C4-2B (cell line): ENCODE results near the gene TWF2.

ENCODE experiments used
- H3K27ac ChIP-seq: fragments of 450-650 bp; 2 replicates; pipeline ENCODE4 v1.5.1; 2017
- ZFX ChIP-seq: fragments of 450-650 bp; IDR thresholded peaks from 2 replicates; pipeline ENCODE4 v1.6.1; 2017
- TF ChIP-seq, protein P1 (sequence below): fragments of 450-650 bp; conservative IDR thresholded peaks from 2 replicates; pipeline ENCODE4 v1.5.1; 2017; ENCODE audit warnings: mild to moderate bottlenecking

TWF2 gene

DNA sequence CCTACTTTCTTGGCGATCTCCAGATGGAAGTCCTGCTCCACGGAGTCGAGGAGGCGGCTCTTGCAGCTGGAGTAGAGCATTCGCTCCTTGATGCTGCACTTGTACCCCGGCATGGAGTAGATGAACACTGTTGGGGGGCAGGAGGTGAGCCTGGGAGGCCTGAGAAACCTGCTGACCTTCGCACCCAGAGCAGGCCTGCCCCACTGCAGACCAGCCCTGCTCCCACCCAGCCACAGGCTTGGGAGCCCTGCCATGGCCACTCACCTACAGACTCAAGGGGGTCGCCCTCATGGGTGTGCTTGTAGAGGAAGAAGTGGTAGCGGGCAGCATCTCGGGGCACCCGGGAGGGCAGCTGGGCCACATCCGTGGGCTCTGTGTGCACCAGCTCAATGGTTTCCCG, 9.3 kb downstream of the TWF2 start:
- no peak overlapping the region for H3K27ac ChIP-seq
- no peak for TF ChIP-seq ZFX
- TF ChIP-seq, protein P1, sequence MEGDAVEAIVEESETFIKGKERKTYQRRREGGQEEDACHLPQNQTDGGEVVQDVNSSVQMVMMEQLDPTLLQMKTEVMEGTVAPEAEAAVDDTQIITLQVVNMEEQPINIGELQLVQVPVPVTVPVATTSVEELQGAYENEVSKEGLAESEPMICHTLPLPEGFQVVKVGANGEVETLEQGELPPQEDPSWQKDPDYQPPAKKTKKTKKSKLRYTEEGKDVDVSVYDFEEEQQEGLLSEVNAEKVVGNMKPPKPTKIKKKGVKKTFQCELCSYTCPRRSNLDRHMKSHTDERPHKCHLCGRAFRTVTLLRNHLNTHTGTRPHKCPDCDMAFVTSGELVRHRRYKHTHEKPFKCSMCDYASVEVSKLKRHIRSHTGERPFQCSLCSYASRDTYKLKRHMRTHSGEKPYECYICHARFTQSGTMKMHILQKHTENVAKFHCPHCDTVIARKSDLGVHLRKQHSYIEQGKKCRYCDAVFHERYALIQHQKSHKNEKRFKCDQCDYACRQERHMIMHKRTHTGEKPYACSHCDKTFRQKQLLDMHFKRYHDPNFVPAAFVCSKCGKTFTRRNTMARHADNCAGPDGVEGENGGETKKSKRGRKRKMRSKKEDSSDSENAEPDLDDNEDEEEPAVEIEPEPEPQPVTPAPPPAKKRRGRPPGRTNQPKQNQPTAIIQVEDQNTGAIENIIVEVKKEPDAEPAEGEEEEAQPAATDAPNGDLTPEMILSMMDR = no peak

DNA sequence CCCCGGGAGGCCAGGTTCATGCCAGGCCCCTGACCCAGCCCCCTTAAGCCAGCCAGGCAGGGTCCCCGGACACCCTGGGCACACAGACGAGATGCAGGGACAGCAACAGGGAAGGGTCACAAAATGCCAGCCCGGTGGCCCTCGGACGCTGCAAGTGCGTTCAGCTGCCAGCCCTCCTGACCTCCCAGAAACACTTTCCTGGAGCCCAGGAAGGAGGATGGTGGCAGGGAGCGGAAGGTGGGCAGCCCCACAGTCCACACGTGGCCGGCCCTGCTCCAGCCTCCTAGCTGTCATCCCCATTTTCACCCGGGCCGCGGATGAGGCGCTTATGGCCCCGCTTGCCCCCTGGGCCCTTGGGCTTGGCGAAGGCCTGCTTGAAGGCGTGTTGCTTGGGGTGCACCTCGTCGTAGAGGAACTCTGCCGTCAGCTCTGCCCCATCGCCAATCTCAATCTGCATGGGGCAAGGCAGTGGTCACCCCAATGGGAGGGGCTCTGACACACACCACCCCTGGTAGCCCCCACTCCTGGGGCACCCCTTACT, 10.1 kb downstream of the TWF2 start:
- H3K27ac ChIP-seq = no peak overlapping the region
- TF ChIP-seq, protein P1 = no peak
- TF ChIP-seq ZFX = no peak

DNA sequence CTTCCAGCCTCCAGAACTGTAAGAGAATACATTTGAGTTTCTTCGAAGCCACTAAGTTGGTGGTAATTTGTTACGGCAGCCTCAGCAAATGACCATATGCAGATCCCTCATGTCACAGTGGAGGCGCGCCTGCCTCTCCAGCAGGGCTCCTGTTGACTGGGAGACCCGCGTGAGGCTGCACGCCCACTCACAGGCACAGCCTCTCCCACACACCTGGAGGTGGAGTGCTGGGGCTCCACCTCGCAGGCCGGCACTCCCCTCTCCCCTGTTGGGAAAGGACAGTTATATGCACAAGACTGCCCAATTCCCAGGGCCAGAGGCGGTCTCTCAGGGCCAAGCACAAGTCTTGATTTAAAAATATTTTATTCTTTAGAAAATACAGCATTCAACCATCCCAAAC, 10.7 kb downstream of the TWF2 start:
- H3K27ac ChIP-seq = no peak overlapping the region
- TF ChIP-seq, protein P1 = no peak
- TF ChIP-seq ZFX = no peak

DNA sequence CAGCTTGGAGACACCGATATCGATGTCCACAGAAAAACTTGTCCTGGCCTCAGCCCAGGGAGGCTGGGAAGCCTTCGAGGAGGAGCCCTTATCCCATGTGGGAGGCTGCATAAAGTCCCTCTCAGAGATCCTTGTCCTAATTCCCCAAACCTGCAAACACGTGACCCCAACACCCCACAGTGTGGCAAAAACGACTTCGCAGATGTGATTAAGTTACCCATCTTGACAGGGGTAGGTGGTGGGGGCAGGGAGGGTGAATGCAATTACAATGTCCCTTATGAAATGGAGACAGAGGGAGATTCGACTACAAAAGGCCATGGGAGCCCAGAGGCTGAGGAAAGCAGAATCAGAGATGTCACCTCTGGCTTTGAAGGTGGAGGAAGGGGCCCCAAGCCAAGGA, 11.2 kb downstream of the TWF2 start:
- no peak for TF ChIP-seq ZFX
- TF ChIP-seq, protein P1 = no peak
- no peak overlapping the region for H3K27ac ChIP-seq

DNA sequence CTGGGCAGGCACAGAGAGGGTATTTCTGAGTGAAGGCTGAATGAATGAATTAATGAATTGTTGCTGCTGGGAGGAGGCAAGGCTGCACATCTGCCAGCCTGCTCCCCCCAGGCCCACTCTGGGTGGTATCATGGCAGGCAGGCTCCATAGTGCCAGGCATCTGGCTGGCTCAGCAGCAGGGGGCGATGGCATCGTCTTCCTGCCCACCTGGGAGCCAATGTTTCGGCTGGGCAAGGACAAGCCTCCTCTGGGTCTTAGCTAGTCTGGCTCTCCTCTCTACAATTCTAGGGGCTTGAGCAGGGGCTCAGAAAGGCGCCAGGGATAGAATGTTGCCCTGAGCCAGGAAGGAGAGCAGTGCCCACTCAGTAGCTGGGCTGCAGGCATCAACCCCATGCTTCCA, 11.8 kb downstream of the TWF2 start:
- no peak for TF ChIP-seq ZFX
- TF ChIP-seq, protein P1 = no peak
- no peak overlapping the region for H3K27ac ChIP-seq

DNA sequence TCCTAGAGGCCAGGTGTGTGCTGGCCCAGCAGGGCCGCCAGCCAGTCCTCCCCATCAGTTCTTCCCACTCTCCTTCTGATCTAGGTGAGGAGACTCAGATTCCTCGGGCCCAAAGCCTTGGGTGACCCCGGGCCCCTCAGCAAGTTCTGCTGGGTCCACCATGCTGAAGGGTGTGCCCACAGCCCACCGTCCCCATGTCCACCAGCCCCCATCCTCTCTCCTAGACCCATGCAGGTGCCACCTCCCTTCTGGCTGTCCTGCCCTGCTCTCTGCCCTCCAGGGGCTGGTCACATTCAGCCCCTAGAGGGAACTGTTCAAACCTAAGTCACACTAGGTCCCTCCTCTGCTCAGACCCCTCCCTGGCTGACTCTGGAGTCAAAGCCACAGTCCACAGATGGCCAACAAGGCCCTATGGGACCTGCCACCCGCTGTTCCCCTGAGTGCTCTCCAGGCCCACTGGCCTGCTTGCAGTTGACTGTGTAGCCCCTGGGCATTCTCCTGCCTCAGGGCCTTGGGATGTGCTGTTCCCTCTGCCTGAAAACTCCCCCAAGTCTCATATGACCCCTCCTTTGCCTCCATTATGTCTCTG, 12.6 kb downstream of the TWF2 start:
- no peak for TF ChIP-seq ZFX
- TF ChIP-seq, protein P1 = no peak
- H3K27ac ChIP-seq = no peak overlapping the region

DNA sequence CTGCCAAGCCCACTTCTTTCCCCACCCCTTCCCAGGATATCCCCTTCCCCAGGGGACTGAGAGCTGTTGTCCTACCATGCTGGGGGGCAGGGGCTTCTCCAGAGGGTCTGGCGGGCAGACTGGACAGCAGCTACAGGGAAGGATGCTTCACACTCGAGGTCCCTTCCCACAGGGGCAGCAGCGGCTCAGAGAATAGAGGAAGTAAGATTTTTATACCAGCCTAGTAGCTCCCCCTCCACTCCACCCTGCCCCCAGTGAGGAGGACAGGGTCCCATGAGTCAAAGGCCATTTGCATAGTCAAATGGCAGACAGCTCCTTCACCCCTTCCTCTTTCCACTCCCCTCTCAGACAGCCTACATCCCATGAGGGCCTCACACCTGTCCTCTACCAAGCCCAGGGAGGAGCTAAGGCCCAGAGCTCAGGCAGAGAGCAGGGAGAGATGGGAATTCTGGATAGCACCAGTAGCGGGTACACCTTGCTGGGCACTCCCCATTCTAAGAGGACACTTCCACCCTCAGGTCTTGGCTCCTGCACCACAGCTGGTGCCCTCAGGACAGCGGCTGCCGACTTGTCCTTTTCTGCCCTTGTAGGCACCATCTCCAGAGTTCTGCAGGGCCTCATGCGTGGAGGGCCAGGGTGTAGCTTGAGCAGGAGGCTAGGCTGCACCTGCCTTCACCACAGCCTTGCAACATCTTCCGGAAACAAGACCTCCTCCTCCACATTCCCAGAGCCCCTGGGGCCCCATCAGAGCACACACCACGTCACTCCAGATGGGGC, 13.3 kb downstream of the TWF2 start, which contains the start of gene TLR9:
TSS of gene TLR9 (minus strand) at position 194 of the 777 bp plus-strand sequence. CDS start at position 78, 116 bp downstream.
- H3K27ac ChIP-seq = no peak within 1 kb of the TSS
- TF ChIP-seq, protein P1 = no peak
- TF ChIP-seq ZFX = no peak
